Activated gamma-delta T cell treated with Interleukin-2 at 50 U/mL for 16 hours (primary cell): ENCODE data around the gene EIF5AL1.
"Not testable (repeated sequence)": the region's sequence is repeated elsewhere in the genome, so short reads cannot be mapped to it uniquely, and the experiment has no call there.

Experiments
- DNase-seq: peaks from one replicate; pipeline ENCODE4 v3.0.0-alpha.2; 2020

The EIF5AL1 gene

GRCh38 chr10:79516532-79517205 lies 4.3 kb downstream of the EIF5AL1 start:
- DNase-seq: not testable (repeated sequence)

- DNase-seq: not testable (repeated sequence)
Observed at GRCh38 chr10:79517567-79517966, 5.2 kb downstream of the EIF5AL1 start.

DNA sequence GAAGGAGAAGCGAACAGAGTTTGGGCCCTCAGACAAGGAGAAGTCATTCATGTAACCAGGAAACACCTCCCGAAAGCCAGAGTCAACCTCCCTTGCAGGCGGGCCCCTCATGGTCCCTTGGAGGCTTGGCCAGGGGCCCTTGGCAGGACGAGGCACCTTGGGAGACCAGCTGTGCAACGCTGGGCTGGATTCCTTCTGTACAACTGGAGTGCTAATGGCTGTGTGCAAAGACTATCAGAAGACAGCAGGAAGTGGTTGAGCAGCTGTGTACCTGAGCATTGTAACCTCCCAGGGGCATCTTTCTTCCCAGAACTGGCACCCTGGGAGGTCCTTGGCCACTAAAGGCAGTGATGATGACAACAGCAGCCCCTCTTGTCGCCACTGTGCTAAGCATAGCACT lies 9.4 kb downstream of the EIF5AL1 start:
- DNase-seq: not testable (repeated sequence)

GRCh38 chr10:79522464-79522863 lies 10.1 kb downstream of the EIF5AL1 start:
- not testable (repeated sequence) for DNase-seq

DNA sequence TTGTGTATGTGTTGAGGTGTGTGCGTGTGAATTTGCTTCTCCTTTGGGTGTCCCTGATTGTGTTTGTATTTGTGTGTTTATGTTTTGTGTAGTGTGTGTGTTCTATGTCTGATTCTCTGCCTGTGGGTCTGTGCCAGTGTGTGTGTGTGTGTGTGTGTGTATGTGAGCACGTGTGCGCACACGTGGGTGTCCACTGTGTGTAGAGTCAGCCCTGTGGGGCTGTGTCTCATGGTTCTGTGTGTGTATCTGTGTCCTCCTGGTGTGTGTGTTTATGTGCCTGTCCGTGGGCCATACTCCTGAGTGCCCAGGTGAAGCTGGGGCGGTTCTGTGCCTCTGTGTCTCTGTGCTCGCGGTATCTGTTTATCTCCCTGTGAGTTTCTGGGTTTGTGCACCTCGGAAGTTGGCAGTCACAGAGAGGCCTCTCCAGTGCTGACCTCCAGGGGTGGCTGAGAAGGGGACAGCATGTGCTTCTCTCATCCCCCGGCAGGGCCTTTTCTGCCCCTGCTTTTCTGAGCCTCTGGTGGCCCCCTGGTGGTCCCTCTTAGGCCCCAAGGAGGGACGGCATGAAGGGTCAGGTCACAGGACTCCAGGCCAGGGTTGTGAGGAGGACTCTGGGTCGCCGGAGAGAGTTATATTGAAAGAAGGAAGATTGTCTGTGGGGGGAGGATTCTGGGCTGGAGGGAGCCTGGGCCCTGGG lies 11.0 kb downstream of the EIF5AL1 start:
- DNase-seq: not testable (repeated sequence)

- DNase-seq: not testable (repeated sequence)
Observed at GRCh38 chr10:79525049-79525710, 12.8 kb downstream of the EIF5AL1 start.

DNA sequence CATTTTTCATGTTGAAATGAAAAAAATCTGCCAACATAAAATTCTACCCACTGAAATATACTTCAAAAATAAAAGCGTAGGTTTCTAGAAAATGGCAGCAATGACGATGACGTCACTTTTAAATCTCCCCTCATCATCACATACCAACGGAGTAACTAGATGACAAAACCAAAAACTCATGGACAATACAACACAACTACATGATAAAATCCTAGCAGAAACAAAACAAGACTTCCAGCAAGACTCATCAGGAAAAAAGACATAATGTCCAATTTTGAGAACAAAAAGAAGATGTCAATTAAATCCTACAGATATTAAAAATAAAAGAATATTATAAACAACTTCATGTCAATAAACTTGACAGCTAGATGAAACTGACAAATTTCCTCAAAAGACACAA lies 15.9 kb downstream of the EIF5AL1 start:
- DNase-seq: not testable (repeated sequence)

GRCh38 chr10:79533142-79533902 lies 21.0 kb downstream of the EIF5AL1 start:
- DNase-seq: not testable (repeated sequence)

DNA sequence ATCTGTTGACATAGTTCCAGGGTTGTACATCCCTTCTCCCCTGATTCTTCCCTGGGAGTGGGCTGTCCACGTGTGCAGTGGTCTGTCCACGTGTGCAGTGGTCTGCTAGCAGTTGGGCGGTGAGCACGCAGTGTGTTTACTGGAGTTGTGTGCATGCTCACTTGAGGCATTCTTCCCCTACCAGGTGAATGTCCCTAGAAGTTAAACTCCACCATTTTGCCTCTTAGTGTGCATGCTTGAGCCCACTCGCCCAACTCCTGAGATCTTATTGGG lies 21.5 kb downstream of the EIF5AL1 start:
- DNase-seq: not testable (repeated sequence)

GRCh38 chr10:79538311-79538710 lies 26.0 kb downstream of the EIF5AL1 start:
- not testable (repeated sequence) for DNase-seq

DNA sequence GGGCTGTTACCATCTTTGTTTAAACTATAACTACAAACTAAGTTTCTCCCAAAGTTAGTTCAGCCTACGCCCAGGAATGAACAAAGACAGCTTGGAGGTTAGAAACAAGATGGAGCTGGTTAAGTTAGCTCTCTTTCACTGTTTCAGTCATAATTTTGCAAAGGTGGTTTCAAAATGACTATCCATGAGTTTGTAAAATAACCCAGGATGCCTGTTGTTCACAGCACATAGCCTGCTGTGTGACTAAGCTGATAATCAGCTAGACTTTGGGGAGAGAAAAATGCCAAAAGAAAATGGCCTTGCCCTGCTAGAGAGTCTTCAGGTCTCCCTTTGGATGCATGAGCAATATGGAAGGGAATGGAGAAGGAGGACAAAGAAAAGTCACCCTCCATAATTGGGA lies 28.6 kb downstream of the EIF5AL1 start:
- DNase-seq: not testable (repeated sequence)

DNA sequence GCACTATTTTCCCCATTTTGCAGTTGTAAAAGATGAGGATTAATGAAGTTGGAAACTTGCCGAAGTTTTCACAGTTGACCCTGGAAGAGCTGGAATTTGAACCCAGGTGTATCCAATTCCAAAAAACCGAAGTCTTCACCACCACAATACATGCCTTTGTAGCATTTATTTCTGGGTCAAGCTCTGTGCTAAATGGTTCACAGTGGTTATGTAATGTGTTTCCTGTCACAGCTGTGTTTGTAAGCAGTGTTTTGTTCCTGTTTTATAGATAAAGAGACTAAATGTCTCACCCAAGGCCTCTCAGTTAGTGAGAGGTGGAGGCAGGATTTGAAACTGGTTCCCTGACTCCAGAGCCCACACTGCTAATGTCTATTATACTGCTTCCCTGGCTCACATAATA lies 30.3 kb downstream of the EIF5AL1 start:
- DNase-seq: no peak

- DNase-seq: not testable (repeated sequence)
Observed at GRCh38 chr10:79544408-79544807, 32.1 kb downstream of the EIF5AL1 start.

DNA sequence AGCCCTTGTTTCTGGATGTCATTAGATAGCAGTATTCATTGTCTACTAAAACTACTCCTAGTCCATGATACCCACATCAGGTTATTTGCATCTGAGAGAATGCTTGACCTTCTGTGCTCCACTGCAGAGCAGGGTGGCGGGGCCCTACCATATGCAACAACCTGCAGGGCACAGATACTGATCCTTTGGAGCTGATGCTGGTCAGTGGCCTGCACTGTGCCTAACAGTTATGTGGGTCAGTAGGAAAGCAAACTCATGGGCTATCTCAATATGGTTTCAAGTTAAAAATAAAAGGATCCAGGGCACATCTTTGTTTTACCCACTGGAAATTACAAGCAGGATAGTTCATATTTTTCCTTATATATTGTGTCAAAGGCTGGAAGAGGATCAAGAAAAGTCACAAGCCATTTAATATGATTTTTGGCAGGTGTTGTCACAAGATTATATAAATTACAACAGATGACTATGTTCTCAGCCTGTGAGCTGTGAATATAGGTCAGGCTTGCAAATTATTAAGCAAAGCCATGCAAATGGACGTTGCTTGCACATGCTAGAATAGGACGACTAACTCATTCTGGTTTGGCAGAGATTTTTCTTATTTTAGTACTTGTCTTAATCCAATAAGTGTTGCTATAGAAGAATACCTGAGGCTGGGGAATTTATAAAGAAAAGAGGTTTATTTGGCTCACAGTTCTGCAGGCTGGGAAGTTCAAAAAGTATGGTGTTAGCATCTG lies 32.8 kb downstream of the EIF5AL1 start:
- DNase-seq: not testable (repeated sequence)

DNA sequence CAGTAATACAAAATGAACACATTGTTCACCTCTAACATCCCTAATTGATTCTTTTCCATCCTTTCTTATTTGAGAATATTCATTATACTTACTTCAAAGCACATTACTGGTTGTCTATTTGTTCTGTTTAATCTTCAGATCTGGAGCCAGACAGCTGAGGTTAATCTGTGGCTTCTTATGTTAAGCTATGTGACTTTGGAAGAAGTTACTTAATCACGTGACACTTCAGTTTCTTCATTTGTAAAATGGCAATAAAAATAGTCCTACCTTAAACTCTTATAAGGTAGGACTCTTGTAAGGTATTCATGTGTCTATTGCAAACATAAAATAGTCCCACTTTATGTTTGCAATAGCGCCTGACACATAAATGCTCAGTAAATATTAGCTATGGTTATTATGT lies 34.8 kb downstream of the EIF5AL1 start:
- DNase-seq: not testable (repeated sequence)

- no peak for DNase-seq
Observed at GRCh38 chr10:79547973-79548372, 35.6 kb downstream of the EIF5AL1 start.

DNA sequence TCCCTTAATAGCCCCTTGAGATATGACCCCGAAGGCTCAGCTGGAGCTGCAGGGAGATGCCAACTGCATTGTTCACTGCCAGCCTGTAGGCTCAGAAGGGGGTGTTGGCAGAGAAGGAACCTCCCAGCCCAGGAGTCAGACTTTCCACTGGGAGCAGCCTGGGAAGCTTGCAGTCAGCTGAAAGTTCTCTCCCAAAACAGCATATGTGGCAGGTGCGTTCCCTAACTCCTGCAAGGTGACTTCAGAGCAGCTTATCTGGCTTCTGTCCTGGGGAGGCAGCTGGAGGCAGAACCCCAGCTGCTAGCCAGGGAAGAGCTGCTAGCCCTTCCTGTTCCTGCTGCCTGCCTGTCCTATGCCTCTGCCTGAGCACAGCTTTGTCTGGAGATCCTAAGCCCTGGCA lies 39.8 kb downstream of the EIF5AL1 start:
- no peak for DNase-seq

DNA sequence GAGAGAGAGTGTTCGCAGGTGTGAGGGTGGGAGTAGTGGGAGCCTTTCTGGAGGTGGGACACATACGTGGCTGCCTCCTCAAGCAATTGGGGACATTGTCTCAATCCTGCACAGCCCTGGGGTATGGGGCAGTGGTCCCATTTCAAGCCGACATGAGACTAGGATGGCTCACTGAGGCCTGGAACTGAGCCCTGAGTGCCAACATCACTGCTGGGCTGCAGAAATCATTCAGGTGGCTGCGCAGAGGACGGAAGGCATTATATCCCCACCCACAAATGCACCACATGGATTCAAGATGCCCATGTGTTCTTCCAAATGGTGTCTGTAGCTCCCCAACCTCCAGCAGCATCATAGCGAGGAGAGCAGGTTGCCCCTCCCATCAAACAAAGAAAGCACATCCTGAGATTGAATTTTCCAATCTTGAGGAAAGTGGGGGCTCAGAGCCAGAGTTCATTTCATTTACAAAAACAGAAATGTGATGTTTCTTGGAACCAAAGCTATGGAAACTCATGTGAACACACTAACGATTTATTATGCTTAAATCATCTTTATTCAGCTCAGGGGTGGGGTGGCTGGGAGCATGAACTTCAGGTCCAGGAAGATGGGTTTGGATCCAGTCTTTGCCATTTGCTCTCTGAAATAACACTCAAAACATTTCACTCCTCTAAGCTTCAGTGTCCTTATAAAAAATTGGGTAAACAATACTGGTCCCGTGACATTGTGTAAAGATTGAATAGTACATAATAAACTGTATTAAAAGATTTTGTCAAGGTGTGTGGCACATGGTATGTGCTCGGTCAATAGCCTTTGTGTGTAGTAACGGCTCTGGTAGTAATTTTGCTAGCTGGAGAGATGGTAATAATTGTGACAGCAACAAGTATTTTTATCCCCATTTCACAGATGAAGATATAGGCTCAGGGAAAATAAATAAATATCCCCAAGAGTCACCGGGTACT lies 43.3 kb downstream of the EIF5AL1 start:
- no peak for DNase-seq

DNA sequence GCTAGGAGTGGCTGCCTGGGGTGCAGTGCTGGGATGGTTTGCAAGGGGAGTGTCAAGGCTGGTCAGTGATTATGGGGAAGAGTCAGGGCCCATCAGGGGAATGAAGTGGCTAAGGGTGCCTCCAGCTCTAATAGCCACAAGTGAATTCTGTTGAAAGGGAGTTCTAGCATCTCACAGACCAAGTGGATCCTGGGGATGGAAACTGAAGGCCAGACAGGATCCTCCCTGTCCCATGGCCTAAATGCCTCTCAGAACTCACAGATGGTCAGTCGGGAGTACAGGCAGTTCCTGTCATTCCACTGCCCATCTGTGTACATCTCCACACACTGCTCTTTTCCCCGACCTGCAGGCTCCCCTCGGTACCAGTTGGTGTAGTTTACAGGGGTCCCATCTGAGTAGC lies 44.6 kb downstream of the EIF5AL1 start:
- DNase-seq: not testable (repeated sequence)

- no peak for DNase-seq
Observed at GRCh38 chr10:79559726-79560125, 47.4 kb downstream of the EIF5AL1 start.

DNA sequence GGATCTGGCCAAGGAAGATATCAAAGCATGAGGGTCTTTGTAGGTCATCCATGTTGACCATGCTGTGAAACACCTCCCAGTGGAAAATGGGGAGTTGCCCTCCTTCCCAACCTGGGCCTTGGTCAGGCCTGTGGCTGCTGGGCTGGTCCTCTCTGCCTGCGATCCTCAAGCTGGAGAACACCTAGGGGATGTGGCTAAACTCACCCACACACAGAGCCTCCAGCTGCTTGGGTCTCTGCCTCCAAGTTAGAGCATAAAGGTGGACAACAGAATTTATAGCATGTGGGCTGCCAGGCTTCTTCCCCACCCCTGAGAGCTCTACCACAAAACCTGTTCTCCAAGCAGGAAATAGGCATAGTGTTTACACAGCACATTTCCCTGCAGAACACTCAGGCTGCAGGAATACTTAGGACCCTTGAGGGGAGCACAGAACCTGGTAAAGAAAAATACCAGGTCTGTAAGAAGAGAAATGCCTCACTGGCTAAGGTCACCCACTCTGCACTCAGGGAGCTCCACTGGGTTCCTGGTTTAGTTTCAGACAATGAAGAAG lies 47.9 kb downstream of the EIF5AL1 start, which contains the start of gene SFTPA2:
Gene SFTPA2, minus strand, starts transcription at position 248 of the 550 bp plus-strand sequence. CDS start 924 bp downstream, outside the sequence.
- no peak for DNase-seq
